PC-9 (cell line): Measurements from ENCODE around the gene HTR3B. TPM values are rescaled to one million over a fixed set of nuclear protein-coding genes. Genes with fewer than 3 reads are reported as not detected.

Experiments used
- BruUV-seq: library from RNA; stranded (reverse); fragments of 400-500 nt; replicated peaks from 2 replicates; lab custom pipeline; 2021; lab: Mats Ljungman, UMichigan
- CTCF ChIA-PET: fragments of 300-600 bp; sonication (Branson Sonifier 250); formaldehyde crosslinking; loops from one replicate; lab custom pipeline; 2022; ENCODE audit warnings: antibody characterized with exemption; lab: Charles Lee
- POLR2A ChIA-PET: fragments of 300-600 bp; sonication (Branson Sonifier 250); formaldehyde crosslinking; loops from one replicate; lab custom pipeline; 2022; ENCODE audit warnings: antibody characterized with exemption; ENCODE audit not compliant: unreplicated experiment; lab: Charles Lee
- DNase-seq, 2 experiments: peaks; one replicate each; pipeline versions ENCODE4 v3.0.0 to v3.0.0-alpha.2; 2015 to 2022; ENCODE audit warnings: mixed read lengths in 1 of 2
- H2AFZ ChIP-seq: fragments of 200-600 bp; sonication (generic); 2 replicates; pipeline ENCODE4 v1.8.1; 2017; ENCODE audit warnings: antibody characterized with exemption
- H3F3A ChIP-seq: fragments of 200-600 bp; sonication (generic); 2 replicates; pipeline ENCODE4 v1.8.1; 2017; ENCODE audit warnings: antibody characterized with exemption, mild to moderate bottlenecking, low read depth; ENCODE audit not compliant: insufficient read depth
- H3K27ac ChIP-seq: fragments of 200-600 bp; sonication (generic); 2 replicates; pipeline ENCODE4 v1.6.1; 2016; ENCODE audit warnings: mixed run types
- H3K27me3 ChIP-seq: fragments of 200-600 bp; sonication (generic); 2 replicates; pipeline ENCODE4 v1.6.1; 2016; ENCODE audit warnings: low read depth, mixed run types; ENCODE audit not compliant: insufficient read depth
- H3K36me3 ChIP-seq: fragments of 200-600 bp; sonication (generic); 2 replicates; pipeline ENCODE4 v1.6.1; 2016; ENCODE audit warnings: low read depth, mixed run types
- H3K4me1 ChIP-seq: fragments of 200-600 bp; sonication (generic); replicated peaks from 2 replicates; pipeline ENCODE4 v1.6.1; 2016; ENCODE audit warnings: mixed run types; ENCODE audit not compliant: insufficient read depth
- H3K4me2 ChIP-seq: fragments of 200-600 bp; sonication (generic); 2 replicates; pipeline ENCODE4 v1.6.1; 2017; ENCODE audit warnings: mixed run types
- H3K4me3 ChIP-seq: fragments of 200-600 bp; sonication (generic); 2 replicates; pipeline ENCODE4 v1.6.1; 2016; ENCODE audit warnings: mixed run types
- H3K79me2 ChIP-seq: fragments of 200-600 bp; sonication (generic); 2 replicates; pipeline ENCODE4 v1.6.1; 2017; ENCODE audit warnings: low read depth, mixed run types
- H3K9me2 ChIP-seq: fragments of 200-600 bp; sonication (generic); 2 replicates; pipeline ENCODE4 v1.8.1; 2017; ENCODE audit warnings: mild to moderate bottlenecking; ENCODE audit not compliant: insufficient read depth
- H3K9me3 ChIP-seq: fragments of 200-600 bp; sonication (generic); 2 replicates; pipeline ENCODE4 v1.8.1; 2016; ENCODE audit warnings: low read depth; ENCODE audit not compliant: insufficient read depth
- H4K20me1 ChIP-seq: fragments of 200-600 bp; sonication (generic); 2 replicates; pipeline ENCODE4 v1.8.1; 2017; ENCODE audit not compliant: insufficient read depth
- EZH2 ChIP-seq: fragments of 200-600 bp; sonication (generic); IDR thresholded peaks from 2 replicates; pipeline ENCODE4 v1.8.0; 2017; ENCODE audit warnings: antibody characterized with exemption, low read depth
- intact Hi-C: fragments of 100-400 bp; cut with micrococcal nuclease; formaldehyde crosslinking; loops from one replicate; pipeline ENCODE4 v1.10.0; 2022; ENCODE audit not compliant: unreplicated experiment
- total RNA-seq: library from RNA; stranded (reverse); gene quantifications from 2 replicates; pipeline ENCODE4 v1.2.3, GENCODE V29; 2021
- TF ChIP-seq, protein P1 (sequence below): fragments of 200-600 bp; sonication (generic); conservative IDR thresholded peaks from 2 replicates; pipeline ENCODE4 v1.6.1; 2017; ENCODE audit warnings: mixed run types, antibody characterized with exemption, mild to moderate bottlenecking, moderate library complexity

HTR3B gene
- total RNA-seq, 1 experiment from 2014 or later: not detected

DNA sequence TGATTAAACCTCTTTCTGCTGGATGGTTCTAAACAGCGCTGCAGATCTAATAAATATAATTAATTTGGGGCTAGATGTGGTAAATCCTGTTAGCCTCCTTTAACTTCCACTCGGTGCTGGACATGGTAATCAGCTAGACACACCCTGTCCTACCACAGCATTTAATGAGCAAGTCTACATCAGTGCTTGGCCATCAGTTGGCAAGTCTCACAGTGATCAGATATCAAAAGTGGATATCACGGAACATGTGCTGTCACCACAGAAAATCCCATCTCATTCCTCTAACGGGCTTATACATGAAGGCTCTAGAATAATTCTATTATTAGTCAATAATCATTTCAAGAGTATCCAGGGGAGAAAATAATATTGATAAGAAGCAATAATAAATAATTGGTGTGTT lies 23.6 kb upstream of the HTR3B start:
- no peaks in the 10 kb centered on the region for H3K79me2 ChIP-seq
- H3K4me3 ChIP-seq: no peak overlapping the region
- ChIA-PET CTCF (no interaction called here), POLR2A (no interaction called here)
- H3K4me2 ChIP-seq: no peak overlapping the region
- no peaks in the 10 kb centered on the region for H4K20me1 ChIP-seq
- intact Hi-C loops: no loop called here
- H2AFZ ChIP-seq: no peak overlapping the region
- no TSS peak for BruUV-seq
- H3K27me3 ChIP-seq: no peaks in the 10 kb centered on the region
- H3K36me3 ChIP-seq: no peaks in the 10 kb centered on the region
- no peak for DNase-seq
- peaks cover 23% of the 10 kb centered on the region for H3K4me1 ChIP-seq
- no peaks in the 10 kb centered on the region for H3K9me3 ChIP-seq
- peaks cover 15% of the 10 kb centered on the region for H3F3A ChIP-seq
- no peak for TF ChIP-seq EZH2
- TF ChIP-seq, protein P1, sequence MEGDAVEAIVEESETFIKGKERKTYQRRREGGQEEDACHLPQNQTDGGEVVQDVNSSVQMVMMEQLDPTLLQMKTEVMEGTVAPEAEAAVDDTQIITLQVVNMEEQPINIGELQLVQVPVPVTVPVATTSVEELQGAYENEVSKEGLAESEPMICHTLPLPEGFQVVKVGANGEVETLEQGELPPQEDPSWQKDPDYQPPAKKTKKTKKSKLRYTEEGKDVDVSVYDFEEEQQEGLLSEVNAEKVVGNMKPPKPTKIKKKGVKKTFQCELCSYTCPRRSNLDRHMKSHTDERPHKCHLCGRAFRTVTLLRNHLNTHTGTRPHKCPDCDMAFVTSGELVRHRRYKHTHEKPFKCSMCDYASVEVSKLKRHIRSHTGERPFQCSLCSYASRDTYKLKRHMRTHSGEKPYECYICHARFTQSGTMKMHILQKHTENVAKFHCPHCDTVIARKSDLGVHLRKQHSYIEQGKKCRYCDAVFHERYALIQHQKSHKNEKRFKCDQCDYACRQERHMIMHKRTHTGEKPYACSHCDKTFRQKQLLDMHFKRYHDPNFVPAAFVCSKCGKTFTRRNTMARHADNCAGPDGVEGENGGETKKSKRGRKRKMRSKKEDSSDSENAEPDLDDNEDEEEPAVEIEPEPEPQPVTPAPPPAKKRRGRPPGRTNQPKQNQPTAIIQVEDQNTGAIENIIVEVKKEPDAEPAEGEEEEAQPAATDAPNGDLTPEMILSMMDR: no peak
- H3K27ac ChIP-seq: no peak overlapping the region
- H3K9me2 ChIP-seq: no peaks in the 10 kb centered on the region

DNA sequence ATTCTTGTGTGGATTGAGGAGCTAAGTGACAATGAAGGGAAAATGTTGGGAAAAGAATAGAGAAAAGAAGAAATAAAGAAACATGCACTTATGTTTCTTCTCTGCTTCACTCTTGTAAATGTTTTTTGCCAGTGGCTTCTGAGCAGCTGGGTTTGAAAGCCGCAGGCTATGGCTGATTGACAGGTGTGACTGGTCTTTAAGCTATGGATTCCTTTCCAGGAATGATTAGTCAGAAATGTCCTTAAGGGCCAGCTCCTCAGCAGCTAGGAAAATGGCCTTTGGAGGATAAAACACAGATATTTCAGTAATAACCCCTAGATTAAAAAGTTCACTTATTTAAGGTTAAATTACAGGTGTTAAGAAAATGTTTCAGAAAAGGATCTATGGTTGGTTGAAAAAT lies 22.7 kb upstream of the HTR3B start:
- Histone ChIP-seq H3K27me3 (no peaks in the 10 kb centered on the region), H3K9me2 (no peaks in the 10 kb centered on the region), H3K79me2 (no peaks in the 10 kb centered on the region), H3K36me3 (no peaks in the 10 kb centered on the region), H2AFZ (no peak overlapping the region), H3K4me3 (no peak overlapping the region), H3K4me2 (no peak overlapping the region), H3K27ac (no peak overlapping the region), H3K9me3 (no peaks in the 10 kb centered on the region), H3F3A (peaks cover 15% of the 10 kb centered on the region), H3K4me1 (peaks cover 23% of the 10 kb centered on the region), H4K20me1 (no peaks in the 10 kb centered on the region)
- CTCF ChIA-PET: interaction anchor here (0.8 kb wide), 1 partner anchor 14 kb away, joined by 15 read pairs; no protein-coding TSS in a partner anchor
- POLR2A ChIA-PET: interaction anchor here (0.6 kb wide), 2 partner anchors 36 to 1580 kb away, joined by 3 to 7 read pairs; no protein-coding TSS in a partner anchor
- peak; percentile 51 to 74 for DNase-seq
- TF ChIP-seq EZH2: no peak
- TF ChIP-seq, protein P1: no peak
- intact Hi-C loops: no loop called here
- BruUV-seq: no TSS peak

DNA sequence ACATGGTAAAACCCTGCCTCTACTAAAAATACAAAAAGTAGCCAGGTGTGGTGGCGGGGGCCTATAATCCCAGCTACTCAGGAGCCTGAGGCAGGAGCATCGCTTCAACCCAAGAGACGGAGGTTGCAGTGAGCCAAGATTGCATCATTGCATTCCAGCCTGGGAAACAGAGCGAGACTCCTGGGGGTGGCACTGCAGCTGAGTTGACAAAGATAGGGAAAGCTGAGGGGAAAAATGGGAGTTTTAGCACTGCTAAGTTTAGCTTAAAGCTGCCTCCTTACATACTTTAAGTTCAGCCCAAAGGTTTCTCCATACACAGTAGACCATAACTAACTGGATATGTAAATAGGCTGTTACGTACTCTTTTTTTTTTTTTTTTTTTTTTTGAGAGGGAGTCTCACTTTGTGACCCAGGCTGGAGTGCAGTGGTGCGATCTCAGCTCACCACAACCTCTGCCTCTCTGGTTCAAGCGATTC lies 20.2 kb upstream of the HTR3B start:
- peak overlapping the region; percentile 41 for H3K4me2 ChIP-seq
- ChIA-PET CTCF (interaction anchor here (0.5 kb wide), 1 partner anchor 106 kb away, joined by 3 read pairs; no protein-coding TSS in a partner anchor), POLR2A (no interaction called here)
- no peak overlapping the region for H3K27ac ChIP-seq
- no peaks in the 10 kb centered on the region for H3K36me3 ChIP-seq
- peaks cover 23% of the 10 kb centered on the region for H3K4me1 ChIP-seq
- H3K27me3 ChIP-seq: no peaks in the 10 kb centered on the region
- no peaks in the 10 kb centered on the region for H3K79me2 ChIP-seq
- TF ChIP-seq, protein P1: no peak
- no peak for TF ChIP-seq EZH2
- H2AFZ ChIP-seq: 0 out of 2 replicates have a peak overlapping the region, but pooled peaks have one; percentile 25
- BruUV-seq: no TSS peak
- intact Hi-C loops: no loop called here
- no peaks in the 10 kb centered on the region for H4K20me1 ChIP-seq
- no peak for DNase-seq
- H3K9me2 ChIP-seq: no peaks in the 10 kb centered on the region
- no peaks in the 10 kb centered on the region for H3K9me3 ChIP-seq
- H3F3A ChIP-seq: peaks cover 15% of the 10 kb centered on the region
- H3K4me3 ChIP-seq: no peak overlapping the region
